Activated CD4-positive, alpha-beta memory T cell treated with anti-CD3 and anti-CD28 coated beads for 36 hours (primary cell): ENCODE data around the gene SORCS1. TPM values are rescaled to one million over a fixed set of nuclear protein-coding genes. Genes with fewer than 3 reads are reported as not detected.

ENCODE experiments used
- CTCF ChIA-PET: fragments of 350-600 bp; sonication (Branson Sonifier 250); formaldehyde crosslinking; loops from one replicate; lab custom pipeline; 2021; ENCODE audit warnings: antibody characterized with exemption, inconsistent platforms; lab: Charles Lee
- POLR2A ChIA-PET: fragments of 350-600 bp; sonication (Branson Sonifier 250); formaldehyde crosslinking; loops from one replicate; lab custom pipeline; 2021; ENCODE audit warnings: antibody characterized with exemption; lab: Charles Lee
- DNase-seq: peaks from one replicate; pipeline ENCODE4 v3.0.0-alpha.2; 2020
- H3K27ac Mint-ChIP-seq: one replicate; pipeline ENCODE4 v1.8.0; 2021; ENCODE audit warnings: mixed read lengths
- H3K27me3 Mint-ChIP-seq: one replicate; pipeline ENCODE4 v1.8.0; 2021; ENCODE audit warnings: mixed read lengths
- H3K36me3 Mint-ChIP-seq: one replicate; pipeline ENCODE4 v1.8.0; 2021; ENCODE audit warnings: mixed read lengths
- H3K4me1 Mint-ChIP-seq: one replicate; pipeline ENCODE4 v1.8.0; 2021; ENCODE audit warnings: low read depth, mixed read lengths
- H3K4me3 Mint-ChIP-seq: one replicate; pipeline ENCODE4 v1.8.0; 2021; ENCODE audit warnings: mild to moderate bottlenecking, mixed read lengths
- H3K9me3 Mint-ChIP-seq: one replicate; pipeline ENCODE4 v1.8.0; 2021; ENCODE audit warnings: mixed read lengths
- intact Hi-C: fragments of 100-400 bp; cut with micrococcal nuclease; formaldehyde crosslinking; loops from one replicate; pipeline ENCODE4 v1.15.1; 2023
- total RNA-seq, 2 experiments: library from RNA; stranded (reverse); gene quantifications; one replicate each; pipeline ENCODE4 v1.2.3, GENCODE V29; 2021

The SORCS1 gene
- total RNA-seq, 2 experiments from 2014 or later = not detected

DNA sequence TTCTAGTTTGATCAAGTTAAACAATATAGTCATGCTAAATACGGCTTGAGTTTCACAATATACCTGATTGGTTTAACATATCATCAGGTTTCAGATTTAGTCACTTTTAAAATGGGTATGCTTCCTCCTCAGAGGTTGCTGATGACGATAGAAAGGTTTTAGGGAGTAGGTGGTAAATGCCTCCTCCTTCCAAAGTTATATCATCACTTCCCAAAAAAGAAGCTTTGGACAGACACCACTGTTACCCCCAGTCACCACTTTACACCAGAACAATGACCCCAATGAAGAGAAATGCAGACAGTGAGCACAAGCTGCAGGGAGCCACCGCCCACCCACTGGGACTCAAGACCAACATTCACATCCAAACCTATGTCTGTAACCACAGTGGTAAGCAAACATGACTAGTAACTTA, 244.6 kb downstream of the SORCS1 start:
- H3K9me3 Mint-ChIP-seq = peaks cover 14% of the 10 kb centered on the region
- H3K27ac Mint-ChIP-seq = no peak overlapping the region
- H3K4me1 Mint-ChIP-seq = no peaks in the 10 kb centered on the region
- POLR2A ChIA-PET = no interaction called here
- CTCF ChIA-PET = no interaction called here
- H3K36me3 Mint-ChIP-seq = no peaks in the 10 kb centered on the region
- no peak overlapping the region for H3K4me3 Mint-ChIP-seq
- H3K27me3 Mint-ChIP-seq = no peaks in the 10 kb centered on the region
- DNase-seq = no peak
- intact Hi-C loops = no loop called here

DNA sequence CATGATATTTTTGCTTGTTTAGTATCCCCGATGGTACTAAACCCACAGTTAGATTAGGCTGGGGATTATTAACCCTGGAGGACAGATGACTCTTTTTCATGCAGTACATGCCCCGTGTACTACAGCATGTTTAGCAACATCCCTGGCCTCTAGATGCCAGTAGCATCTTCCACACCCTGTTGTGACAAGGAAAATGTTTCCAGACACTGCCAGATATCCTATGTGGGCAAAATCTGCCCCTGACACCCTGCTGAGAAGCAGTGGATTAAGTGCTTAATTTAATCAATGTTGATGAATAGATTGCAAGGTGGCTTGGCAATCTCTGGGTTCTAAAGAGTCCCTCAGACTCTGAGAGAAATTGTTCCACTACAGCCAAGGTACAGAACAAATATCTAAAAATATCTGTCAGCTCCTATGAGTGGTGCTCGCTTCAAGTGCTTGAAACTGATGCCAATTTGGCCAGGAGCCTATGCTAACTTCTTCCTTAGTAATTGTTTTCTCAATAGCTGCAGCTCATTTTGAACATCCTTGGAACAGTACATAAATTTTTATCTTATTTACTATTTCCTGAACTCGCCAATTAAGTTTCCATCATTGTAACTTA, 247.0 kb downstream of the SORCS1 start:
- Mint-ChIP-seq H3K27ac (no peak overlapping the region), H3K9me3 (peaks cover 16% of the 10 kb centered on the region), H3K27me3 (no peaks in the 10 kb centered on the region), H3K4me3 (no peak overlapping the region), H3K4me1 (no peaks in the 10 kb centered on the region), H3K36me3 (no peaks in the 10 kb centered on the region)
- DNase-seq = no peak
- ChIA-PET CTCF (no interaction called here), POLR2A (no interaction called here)
- intact Hi-C loops = no loop called here

DNA sequence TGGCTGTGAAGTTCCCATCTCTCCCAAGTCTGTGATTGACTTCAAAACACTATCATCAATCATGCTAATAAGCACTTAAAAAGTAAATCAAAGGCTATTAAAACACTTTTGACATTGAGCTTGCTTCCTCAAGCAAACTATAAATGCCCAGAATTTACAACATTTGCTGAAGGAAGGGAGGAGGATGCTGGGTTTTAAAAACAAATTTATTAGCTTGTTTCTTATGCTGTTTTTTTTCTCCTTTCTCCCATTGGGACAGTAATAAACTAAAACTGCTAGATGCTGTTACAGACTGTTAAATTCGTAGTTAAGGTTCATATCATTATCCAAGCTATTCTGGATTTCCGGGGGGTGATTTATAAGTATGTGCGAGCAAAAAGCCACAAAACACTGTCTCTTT, 250.5 kb downstream of the SORCS1 start:
- intact Hi-C loops = no loop called here

DNA sequence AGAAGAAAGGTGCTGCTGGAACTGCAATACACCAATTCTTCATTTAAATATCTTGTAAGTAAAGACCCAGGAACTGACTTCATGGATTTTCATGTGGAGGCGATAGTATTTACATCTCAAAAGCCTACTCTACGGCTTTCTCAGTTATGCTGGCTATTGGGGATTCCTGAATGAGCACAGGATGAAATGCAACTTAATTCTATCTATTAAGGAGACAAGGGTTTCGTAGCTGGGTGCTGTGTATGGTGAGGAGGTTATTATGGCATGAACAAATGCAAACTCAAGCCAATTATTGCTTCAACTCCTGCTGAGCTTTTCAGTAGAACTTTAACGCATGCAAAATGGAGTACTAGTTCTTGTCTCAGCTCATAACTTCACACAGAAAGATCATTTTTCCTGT, 251.2 kb downstream of the SORCS1 start:
- H3K4me1 Mint-ChIP-seq = no peaks in the 10 kb centered on the region
- POLR2A ChIA-PET = no interaction called here
- intact Hi-C loops = no loop called here
- H3K27me3 Mint-ChIP-seq = no peaks in the 10 kb centered on the region
- H3K27ac Mint-ChIP-seq = no peak overlapping the region
- CTCF ChIA-PET = no interaction called here
- DNase-seq = no peak
- no peak overlapping the region for H3K4me3 Mint-ChIP-seq
- H3K36me3 Mint-ChIP-seq = no peaks in the 10 kb centered on the region
- peaks cover 17% of the 10 kb centered on the region for H3K9me3 Mint-ChIP-seq

More for the DNA sequence above, 250.5 kb downstream of the SORCS1 start:
- POLR2A ChIA-PET = no interaction called here
- CTCF ChIA-PET = no interaction called here
- Mint-ChIP-seq H3K27ac (no peak overlapping the region), H3K4me3 (no peak overlapping the region), H3K36me3 (no peaks in the 10 kb centered on the region), H3K27me3 (no peaks in the 10 kb centered on the region), H3K9me3 (peaks cover 14% of the 10 kb centered on the region), H3K4me1 (no peaks in the 10 kb centered on the region)
- DNase-seq = no peak

DNA sequence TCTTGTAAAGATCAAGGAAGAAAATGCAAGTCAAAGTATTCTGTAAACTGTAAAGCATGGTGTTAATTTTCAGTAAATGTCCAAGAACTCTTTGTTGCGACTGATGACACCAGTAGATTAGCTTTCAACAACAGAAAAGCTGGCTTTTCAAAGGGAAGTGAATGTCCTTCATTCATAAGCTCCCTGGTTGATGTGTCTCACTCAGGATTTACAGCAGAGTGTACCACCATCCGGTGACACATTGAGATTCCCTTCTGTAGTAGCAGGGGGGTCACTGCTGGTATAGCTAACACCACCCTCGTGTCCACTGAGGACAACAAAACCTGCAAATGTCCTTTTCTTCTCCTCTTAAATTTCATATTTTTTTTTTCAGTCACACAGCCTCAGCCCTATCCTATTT, 253.4 kb downstream of the SORCS1 start:
- no peak for DNase-seq
- no peak overlapping the region for H3K27ac Mint-ChIP-seq
- intact Hi-C loops = no loop called here
- no peak overlapping the region for H3K4me3 Mint-ChIP-seq
- no peaks in the 10 kb centered on the region for H3K36me3 Mint-ChIP-seq
- ChIA-PET CTCF (no interaction called here), POLR2A (no interaction called here)
- no peaks in the 10 kb centered on the region for H3K27me3 Mint-ChIP-seq
- peaks cover 17% of the 10 kb centered on the region for H3K9me3 Mint-ChIP-seq
- H3K4me1 Mint-ChIP-seq = no peaks in the 10 kb centered on the region

DNA sequence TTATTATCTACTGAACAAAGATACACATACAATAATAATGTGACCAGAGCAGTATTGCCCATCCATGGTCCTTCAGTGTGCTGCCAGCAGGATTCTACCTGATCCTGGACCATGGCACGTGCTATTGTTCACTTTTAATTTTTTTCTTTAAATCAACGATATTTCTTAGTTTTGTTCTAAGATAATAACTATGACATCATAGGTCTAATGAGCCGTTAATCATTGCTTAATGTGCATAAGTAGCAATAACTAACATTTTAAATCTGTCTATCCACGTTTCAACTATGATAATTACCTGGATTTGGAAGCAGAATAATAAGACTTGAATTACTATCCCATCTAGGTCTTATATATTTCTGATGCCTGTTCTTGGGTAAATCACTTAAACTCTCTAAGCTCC, 253.8 kb downstream of the SORCS1 start:
- ChIA-PET CTCF (no interaction called here), POLR2A (no interaction called here)
- intact Hi-C loops = no loop called here
- no peak overlapping the region for H3K27ac Mint-ChIP-seq
- no peak overlapping the region for H3K4me3 Mint-ChIP-seq
- peaks cover 17% of the 10 kb centered on the region for H3K9me3 Mint-ChIP-seq
- DNase-seq = no peak
- H3K4me1 Mint-ChIP-seq = no peaks in the 10 kb centered on the region
- H3K36me3 Mint-ChIP-seq = no peaks in the 10 kb centered on the region
- no peaks in the 10 kb centered on the region for H3K27me3 Mint-ChIP-seq

DNA sequence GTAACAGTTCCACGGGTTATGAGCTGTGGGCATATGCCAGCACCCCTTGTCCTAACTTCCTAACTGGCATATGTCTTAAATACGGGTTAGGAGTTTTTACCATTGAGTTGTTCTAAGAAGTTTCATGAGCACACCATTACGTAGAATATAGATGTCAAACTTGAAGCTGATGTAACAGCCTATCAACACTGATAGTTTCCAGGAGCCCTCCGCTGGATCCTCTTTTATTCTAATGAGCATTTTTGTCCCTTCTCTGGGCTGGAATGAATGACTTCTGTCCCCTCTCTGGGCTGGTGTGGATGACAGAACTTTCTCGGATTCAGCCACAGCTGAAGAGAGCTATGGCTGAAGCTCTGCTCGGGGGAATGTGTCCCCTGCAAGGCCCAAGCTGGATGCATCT, 256.3 kb downstream of the SORCS1 start:
- no peak overlapping the region for H3K27ac Mint-ChIP-seq
- CTCF ChIA-PET = no interaction called here
- H3K36me3 Mint-ChIP-seq = no peaks in the 10 kb centered on the region
- no peaks in the 10 kb centered on the region for H3K4me1 Mint-ChIP-seq
- H3K4me3 Mint-ChIP-seq = no peak overlapping the region
- POLR2A ChIA-PET = no interaction called here
- H3K9me3 Mint-ChIP-seq = peaks cover 12% of the 10 kb centered on the region
- intact Hi-C loops = no loop called here
- H3K27me3 Mint-ChIP-seq = no peaks in the 10 kb centered on the region
- no peak for DNase-seq

DNA sequence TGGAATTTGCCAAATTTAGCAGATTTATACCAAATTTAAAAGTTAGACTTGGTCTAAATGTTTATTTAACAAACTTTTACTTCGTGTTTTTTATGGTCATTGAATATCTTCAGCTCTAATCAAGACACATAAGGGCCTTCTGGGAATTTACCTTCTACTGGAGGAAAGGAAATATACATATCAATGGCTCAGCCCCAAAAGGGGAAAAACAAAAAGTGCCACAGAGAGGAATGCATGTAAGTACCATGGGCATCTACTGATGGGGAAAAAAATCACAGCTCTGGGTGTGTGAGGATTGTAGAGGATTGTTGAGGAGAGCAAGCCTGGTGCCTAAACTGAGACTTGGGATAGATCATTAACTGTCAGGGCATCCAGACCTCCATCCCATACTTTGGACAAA, 260.3 kb downstream of the SORCS1 start:
- H3K4me3 Mint-ChIP-seq = no peak overlapping the region
- intact Hi-C loops = no loop called here
- H3K27me3 Mint-ChIP-seq = no peaks in the 10 kb centered on the region
- POLR2A ChIA-PET = no interaction called here
- H3K27ac Mint-ChIP-seq = no peak overlapping the region
- no peak for DNase-seq
- H3K36me3 Mint-ChIP-seq = no peaks in the 10 kb centered on the region
- H3K9me3 Mint-ChIP-seq = peaks cover 11% of the 10 kb centered on the region
- no peaks in the 10 kb centered on the region for H3K4me1 Mint-ChIP-seq
- CTCF ChIA-PET = no interaction called here

DNA sequence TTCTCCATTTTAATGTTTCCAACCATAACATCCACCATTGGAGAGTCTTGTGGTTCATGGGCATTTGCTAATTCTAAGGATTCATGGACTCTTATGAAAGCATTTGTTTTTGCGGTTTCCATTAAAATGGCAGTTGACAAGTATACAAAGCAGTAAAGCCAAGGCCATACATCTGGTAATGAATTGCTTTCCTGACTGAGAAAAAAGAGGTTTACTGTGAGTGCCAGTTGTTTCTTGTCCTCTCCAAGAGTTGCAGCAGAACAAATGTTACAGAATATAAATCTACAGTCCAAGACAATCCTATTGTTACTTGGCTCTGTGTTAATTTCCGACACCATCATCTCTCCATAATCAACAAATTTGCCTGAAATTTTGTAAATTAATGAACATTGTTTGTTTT, 261.3 kb downstream of the SORCS1 start:
- no peaks in the 10 kb centered on the region for H3K36me3 Mint-ChIP-seq
- ChIA-PET POLR2A (no interaction called here), CTCF (no interaction called here)
- DNase-seq = no peak
- H3K4me3 Mint-ChIP-seq = no peak overlapping the region
- intact Hi-C loops = no loop called here
- H3K27ac Mint-ChIP-seq = no peak overlapping the region
- no peaks in the 10 kb centered on the region for H3K27me3 Mint-ChIP-seq
- peaks cover 7% of the 10 kb centered on the region for H3K9me3 Mint-ChIP-seq
- no peaks in the 10 kb centered on the region for H3K4me1 Mint-ChIP-seq

DNA sequence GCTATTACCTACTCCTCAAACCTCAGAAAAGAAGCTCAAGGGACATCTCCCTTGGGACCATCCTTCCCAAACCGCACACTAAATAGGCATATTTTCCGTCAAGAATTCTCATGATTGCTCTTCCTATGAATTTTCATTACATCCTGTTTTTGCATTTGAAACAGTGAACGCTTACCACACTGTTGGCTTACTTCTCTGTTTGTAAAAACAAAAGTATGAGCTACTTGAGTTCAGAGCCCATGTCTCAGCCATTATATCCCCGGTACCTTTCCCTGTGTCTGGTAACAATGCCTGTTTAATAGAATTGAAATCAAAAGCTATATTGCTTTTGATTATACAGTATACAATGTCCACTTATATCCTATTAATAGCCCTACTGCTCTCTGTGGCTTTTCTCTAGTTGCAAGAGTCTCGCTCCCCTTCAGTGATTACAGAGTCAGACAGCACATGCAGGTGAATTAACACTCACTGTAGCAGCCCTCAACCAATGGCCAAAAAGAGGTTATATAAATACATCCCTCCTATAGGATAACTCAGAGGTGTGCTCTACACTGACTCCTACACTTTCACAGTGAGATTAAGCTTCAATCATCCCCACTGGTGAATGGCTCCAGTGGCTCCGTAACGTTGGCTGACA, 264.4 kb downstream of the SORCS1 start:
- Mint-ChIP-seq H3K27me3 (no peaks in the 10 kb centered on the region), H3K4me3 (no peak overlapping the region), H3K27ac (no peak overlapping the region), H3K9me3 (peaks cover 2% of the 10 kb centered on the region), H3K36me3 (no peaks in the 10 kb centered on the region), H3K4me1 (no peaks in the 10 kb centered on the region)
- no peak for DNase-seq
- POLR2A ChIA-PET = no interaction called here
- CTCF ChIA-PET = no interaction called here
- intact Hi-C loops = no loop called here

DNA sequence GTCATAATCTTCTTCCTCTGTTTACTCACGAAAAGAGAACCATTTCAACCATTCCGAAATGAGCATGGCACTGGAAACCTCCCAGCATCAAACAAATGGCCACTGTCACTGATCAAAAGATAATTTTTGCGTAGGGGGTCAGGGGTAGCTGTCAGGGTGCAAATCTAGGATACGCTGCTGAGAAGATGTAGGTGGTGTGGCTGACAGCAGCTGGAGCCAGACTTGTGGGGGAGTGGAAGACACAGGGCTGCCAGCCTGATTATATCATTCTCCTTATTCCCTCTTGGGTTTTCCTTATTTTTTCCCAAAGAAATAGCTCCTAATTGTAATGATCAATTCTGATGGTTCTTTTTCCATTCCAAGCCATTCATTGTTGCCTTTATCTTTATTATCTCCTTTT, 266.1 kb downstream of the SORCS1 start:
- Mint-ChIP-seq H3K4me3 (no peak overlapping the region), H3K4me1 (no peaks in the 10 kb centered on the region), H3K27me3 (no peaks in the 10 kb centered on the region), H3K36me3 (no peaks in the 10 kb centered on the region), H3K9me3 (peaks cover 5% of the 10 kb centered on the region), H3K27ac (no peak overlapping the region)
- intact Hi-C loops = no loop called here
- ChIA-PET CTCF (no interaction called here), POLR2A (no interaction called here)
- DNase-seq = no peak

DNA sequence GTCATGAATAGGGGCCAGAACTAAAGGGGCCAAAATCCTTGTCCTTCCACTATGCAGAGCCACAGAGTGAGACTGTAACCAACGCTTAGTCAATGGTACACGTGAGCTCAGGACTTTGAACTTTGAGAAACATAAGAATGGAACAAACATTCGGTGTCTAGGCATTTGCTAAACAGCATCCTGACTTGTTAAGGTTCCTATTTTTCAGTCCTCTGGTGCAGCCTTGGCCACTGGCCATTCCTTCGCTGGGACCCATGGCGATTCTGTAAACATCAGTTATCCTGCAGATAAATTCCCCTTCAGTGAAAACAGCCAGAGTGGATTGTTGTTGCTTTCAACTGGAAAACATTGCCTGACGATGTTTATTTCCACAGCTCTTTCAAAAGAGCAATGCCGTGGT, 266.8 kb downstream of the SORCS1 start:
- ChIA-PET CTCF (no interaction called here), POLR2A (no interaction called here)
- H3K36me3 Mint-ChIP-seq = no peaks in the 10 kb centered on the region
- no peak overlapping the region for H3K4me3 Mint-ChIP-seq
- intact Hi-C loops = no loop called here
- no peak overlapping the region for H3K27ac Mint-ChIP-seq
- H3K27me3 Mint-ChIP-seq = no peaks in the 10 kb centered on the region
- peaks cover 5% of the 10 kb centered on the region for H3K9me3 Mint-ChIP-seq
- no peaks in the 10 kb centered on the region for H3K4me1 Mint-ChIP-seq
- DNase-seq = no peak

DNA sequence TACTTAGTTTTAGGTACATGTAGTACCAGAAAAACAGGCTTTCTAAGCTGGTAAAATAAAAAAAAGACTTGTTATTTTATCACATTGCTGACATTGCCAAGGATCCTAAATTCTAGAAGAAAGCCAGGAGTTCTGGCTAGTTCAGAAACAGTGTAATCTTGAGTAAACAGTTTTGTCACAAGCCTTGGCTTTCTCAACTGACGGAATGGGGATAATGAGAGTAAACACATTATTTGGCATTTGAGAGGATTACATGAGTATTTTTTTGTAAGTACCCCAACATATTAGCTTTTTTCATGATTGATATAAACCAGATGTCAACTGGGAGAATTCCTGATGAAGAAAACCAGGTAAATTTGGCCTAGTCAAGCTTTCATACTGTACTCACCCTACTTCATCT, 269.8 kb downstream of the SORCS1 start:
- H3K4me1 Mint-ChIP-seq = no peaks in the 10 kb centered on the region
- no peak overlapping the region for H3K27ac Mint-ChIP-seq
- H3K27me3 Mint-ChIP-seq = no peaks in the 10 kb centered on the region
- no peak overlapping the region for H3K4me3 Mint-ChIP-seq
- CTCF ChIA-PET = no interaction called here
- H3K9me3 Mint-ChIP-seq = peaks cover 5% of the 10 kb centered on the region
- intact Hi-C loops = no loop called here
- no peaks in the 10 kb centered on the region for H3K36me3 Mint-ChIP-seq
- no peak for DNase-seq
- POLR2A ChIA-PET = no interaction called here
